GM10248 (cell line): ENCODE results near the gene PLXNA2.
A peak's percentile ranks its signal among the peaks of the same experiment; 100 is the strongest.

ENCODE experiments used
- CTCF ChIA-PET: fragments of 300-600 bp; sonication (Branson Sonifier 250); formaldehyde crosslinking; extraction: SDS; loops from one replicate; lab custom pipeline; 2021; ENCODE audit warnings: antibody characterized with exemption; lab: Yijun Ruan, JAX
- POLR2A ChIA-PET: fragments of 350-650 bp; sonication (Branson Sonifier 250); formaldehyde crosslinking; extraction: SDS; loops from one replicate; lab custom pipeline; 2020; ENCODE audit warnings: antibody characterized with exemption; lab: Yijun Ruan, JAX
- DNase-seq: peaks from one replicate; pipeline ENCODE4 v3.0.0; 2012; ENCODE audit errors: extremely low spot score
- CTCF ChIP-seq: IDR thresholded peaks from 2 replicates; pipeline ENCODE4 v1.5.1; 2012; ENCODE audit warnings: mild to moderate bottlenecking, low read depth; ENCODE audit errors: extremely low read depth, missing control alignments, control extremely low read depth

PLXNA2 gene

GRCh38 chr1:208136459-208137182 is 107.6 kb downstream of the PLXNA2 start:
- no peak for TF ChIP-seq CTCF
- CTCF ChIA-PET, result interaction anchor here (0.6 to 10.7 kb wide), 2 partner anchors 25 to 105 kb away, joined by 3 to 187 read pairs; partner anchors contain the start of gene PLXNA2
- no peak for DNase-seq
- POLR2A ChIA-PET, result no interaction called here

- no peak for DNase-seq
- POLR2A ChIA-PET, result no interaction called here
- CTCF ChIA-PET, result interaction anchor here (0.9 to 10.7 kb wide), 3 partner anchors 11 to 106 kb away, joined by 3 to 187 read pairs (median 4); partner anchors contain the start of gene PLXNA2
- TF ChIP-seq CTCF, result no peak
Measured at GRCh38 chr1:208135354-208135753, 108.8 kb downstream of the PLXNA2 start.

- ChIA-PET POLR2A (no interaction called here), CTCF (interaction anchor here (1.3 to 10.7 kb wide), 3 partner anchors 12 to 107 kb away, joined by 3 to 187 read pairs (median 3); partner anchors contain the start of gene PLXNA2)
- no peak for TF ChIP-seq CTCF
- no peak for DNase-seq
Measured at GRCh38 chr1:208134491-208134890, 109.7 kb downstream of the PLXNA2 start.

GRCh38 chr1:208133355-208133754 is 110.8 kb downstream of the PLXNA2 start:
- CTCF ChIA-PET, result interaction anchor here (1.3 to 10.7 kb wide), 15 partner anchors 12 to 117 kb away, joined by 3 to 187 read pairs (median 6); partner anchors contain the start of gene PLXNA2

GRCh38 chr1:208132287-208132882 is 111.8 kb downstream of the PLXNA2 start:
- TF ChIP-seq CTCF, result peak; percentile 86
- ChIA-PET POLR2A (no interaction called here), CTCF (interaction anchor here (0.7 to 10.7 kb wide), 42 partner anchors 8 to 1117 kb away, joined by 3 to 187 read pairs (median 5); partner anchors contain the start of gene PLXNA2)
- peak; percentile 84 for DNase-seq

More at GRCh38 chr1:208133355-208133754, 110.8 kb downstream of the PLXNA2 start:
- no peak for TF ChIP-seq CTCF
- POLR2A ChIA-PET, result no interaction called here
- no peak for DNase-seq

- DNase-seq, result no peak
- POLR2A ChIA-PET, result no interaction called here
- CTCF ChIA-PET, result interaction anchor here (0.7 to 10.7 kb wide), 44 partner anchors 9 to 1117 kb away, joined by 3 to 187 read pairs (median 5); partner anchors contain the start of gene PLXNA2
- TF ChIP-seq CTCF, result no peak
Measured at GRCh38 chr1:208131621-208132286, 112.4 kb downstream of the PLXNA2 start.
